ENCODE measurements around the gene APOH.

Gene APOH

GRCh38 chr17:66234611-66235010 lies 5.4 kb upstream of the APOH start:
- DNase-seq (ENCODE audit: low read depth) = no peak

GRCh38 chr17:66233023-66233753 lies 4.0 kb upstream of the APOH start:
- no peak for DNase-seq (ENCODE audit: low read depth)

- DNase-seq (ENCODE audit: low read depth) = no peak
Measured at GRCh38 chr17:66230922-66231591, 1.8 kb upstream of the APOH start.

GRCh38 chr17:66229783-66230538 lies 746 bp upstream of the APOH start:
- DNase-seq (ENCODE audit: low read depth) = no peak

- no peak for DNase-seq (ENCODE audit: low read depth)
Measured at GRCh38 chr17:66227212-66228045, 1.8 kb downstream of the APOH start.

GRCh38 chr17:66222798-66223350 lies 6.3 kb downstream of the APOH start:
- no peak for DNase-seq (ENCODE audit: low read depth)

- no peak for DNase-seq (ENCODE audit: low read depth)
Measured at GRCh38 chr17:66221755-66222530, 7.3 kb downstream of the APOH start.

GRCh38 chr17:66221343-66221742 lies 7.9 kb downstream of the APOH start:
- no peak for DNase-seq (ENCODE audit: low read depth)

- no peak for DNase-seq (ENCODE audit: low read depth)
Measured at GRCh38 chr17:66220079-66220835, 9.0 kb downstream of the APOH start.

- DNase-seq (ENCODE audit: low read depth) = no peak
Measured at GRCh38 chr17:66215529-66215911, 13.7 kb downstream of the APOH start.

- no peak for DNase-seq (ENCODE audit: low read depth)
Measured at GRCh38 chr17:66214884-66215528, 14.2 kb downstream of the APOH start.

- DNase-seq (ENCODE audit: low read depth) = no peak
Measured at GRCh38 chr17:66211047-66211810, 18.0 kb downstream of the APOH start.

- no peak for DNase-seq (ENCODE audit: low read depth)
Measured at GRCh38 chr17:66210208-66210574, 19.0 kb downstream of the APOH start.

- no peak for DNase-seq (ENCODE audit: low read depth)
Measured at GRCh38 chr17:66207936-66208335, 21.3 kb downstream of the APOH start.

GRCh38 chr17:66203274-66204015 lies 25.8 kb downstream of the APOH start:
- no peak for DNase-seq (ENCODE audit: low read depth)

GRCh38 chr17:66200685-66201092 lies 28.5 kb downstream of the APOH start:
- DNase-seq (ENCODE audit: low read depth) = peak; percentile 41

GRCh38 chr17:66198242-66198641 lies 31.0 kb downstream of the APOH start:
- no peak for DNase-seq (ENCODE audit: low read depth)

GRCh38 chr17:66192378-66192687 lies 36.9 kb downstream of the APOH start:
- DNase-seq (ENCODE audit: low read depth) = no peak

Data from HS-5 (cell line).